NT2/D1 (cell line): Measurements from ENCODE around the gene CDK19.

Source experiments
- YY1 ChIP-seq: IDR thresholded peaks from 2 replicates; pipeline ENCODE4 v1.6.1; 2011; ENCODE audit not compliant: insufficient read length, insufficient read depth
- ZNF274 ChIP-seq: IDR thresholded peaks from 2 replicates; pipeline ENCODE4 v1.6.1; 2011; ENCODE audit warnings: mild to moderate bottlenecking, low read depth, low read length

- TF ChIP-seq YY1 (no peak), ZNF274 (no peak)
Measured at GRCh38 chr6:110693296-110693695, 122.0 kb downstream of the CDK19 start.
